K562 (cell line): ENCODE measurements around the gene SLC4A2. TPM values are rescaled to one million over a fixed set of nuclear protein-coding genes. Genes with fewer than 3 reads are reported as not detected.

Source experiments
- CREM ChIP-seq: IDR thresholded peaks from 2 replicates; pipeline ENCODE4 v1.6.1; 2014; ENCODE audit warnings: antibody characterized with exemption, low read depth
- EP300 ChIP-seq: IDR thresholded peaks from 2 replicates; pipeline ENCODE4 v1.6.1; 2012; ENCODE audit warnings: low read length, improper control_type of control experiment
- ETV6 ChIP-seq, 3 experiments: fragments of 150-350 bp in 1 of 3; sonication (generic) in 1 of 3; formaldehyde crosslinking in 1 of 3; IDR thresholded peaks; 2 replicates each; pipeline versions ENCODE4 v1.6.1 to v1.8.0; 2014 to 2022; ENCODE audit warnings: borderline replicate concordance in 2 of 3, low read depth in 2 of 3, antibody characterized with exemption in 1 of 3, low read length in 1 of 3, mild to moderate bottlenecking in 1 of 3, missing genetic modification reagents in 1 of 3
- HDAC2 ChIP-seq: fragments of 450-650 bp; IDR thresholded peaks from 2 replicates; pipeline ENCODE4 v1.6.1; 2016; ENCODE audit warnings: mild to moderate bottlenecking
- POLR2AphosphoS2 ChIP-seq: IDR thresholded peaks from 2 replicates; pipeline ENCODE4 v1.6.1; 2012; ENCODE audit warnings: low read length, improper control_type of control experiment
- PTTG1 ChIP-seq: fragments of 450-650 bp; IDR thresholded peaks from 2 replicates; pipeline ENCODE4 v1.6.1; 2016; ENCODE audit warnings: low read depth, mild to moderate bottlenecking, missing genetic modification characterization, missing compliant biosample characterization
- RERE ChIP-seq: sonication (generic); formaldehyde crosslinking; IDR thresholded peaks from 2 replicates; pipeline ENCODE4 v1.8.0; 2023; ENCODE audit warnings: missing genetic modification reagents, mild to moderate bottlenecking, borderline replicate concordance
- SIX5 ChIP-seq, 2 experiments: IDR thresholded peaks; 2 replicates each; pipeline ENCODE4 v1.6.1; 2011; ENCODE audit warnings: low read length in 2 of 2, borderline replicate concordance in 1 of 2, low read depth in 1 of 2, mild to moderate bottlenecking in 1 of 2, moderate library complexity in 1 of 2; ENCODE audit not compliant: insufficient read depth in 1 of 2
- SP1 ChIP-seq: sonication (generic); formaldehyde crosslinking; IDR thresholded peaks from 2 replicates; pipeline ENCODE4 v1.8.1; 2022; ENCODE audit warnings: mild to moderate bottlenecking, missing genetic modification reagents
- TAF7 ChIP-seq: fragments of 450-650 bp; IDR thresholded peaks from 2 replicates; pipeline ENCODE4 v1.6.1; 2016; ENCODE audit warnings: missing genetic modification characterization, missing compliant biosample characterization
- ZNF232 ChIP-seq: sonication (generic); formaldehyde crosslinking; IDR thresholded peaks from 2 replicates; pipeline ENCODE4 v1.8.0; 2022; ENCODE audit warnings: mild to moderate bottlenecking, missing genetic modification reagents
- ZSCAN32 ChIP-seq: fragments of 450-650 bp; formaldehyde crosslinking; IDR thresholded peaks from 2 replicates; pipeline ENCODE4 v1.4.0; 2020; ENCODE audit warnings: mild to moderate bottlenecking, moderate library complexity
- ZZZ3 ChIP-seq: fragments of 450-650 bp; IDR thresholded peaks from 2 replicates; pipeline ENCODE4 v1.6.1; 2016; ENCODE audit warnings: antibody characterized with exemption, mild to moderate bottlenecking, moderate library complexity
- polyA plus RNA-seq, 8 experiments: library from polyadenylated mRNA; depleted of rRNA in 4 of 8; stranded (reverse) in 5 of 8; unstranded in 3 of 8; fragments of >200 nt; fragmentation: Nextera tagmentation in 2 of 8; fragmentation: Illumina TruSeq in 1 of 8; extraction: Ambion mirVana in 2 of 8; extraction: Trizol in 1 of 8; gene quantifications; 2 replicates each; pipeline versions ENCODE4 v1.2.1 to v1.2.3, GENCODE V29; 2011 to 2014; ENCODE audit warnings: inconsistent platforms in 1 of 8, missing spikeins in 1 of 8
- total RNA-seq, 7 experiments: library from RNA; depleted of rRNA in 6 of 7; stranded (reverse); fragments of >200 nt in 6 of 7; fragmentation: Illumina TruSeq in 2 of 7; extraction: Trizol in 2 of 7; gene quantifications; 2 replicates each; pipeline versions ENCODE4 v1.2.1 to v1.2.3, GENCODE V29; 2011 to 2021; ENCODE audit warnings: low replicate concordance in 1 of 7
- TF ChIP-seq, protein P1 (sequence below): fragments of 250-450 bp; sonication (Bioruptor Pico); IDR thresholded peaks from 2 replicates; pipeline ENCODE4 v1.9.0; 2021; ENCODE audit warnings: mild to moderate bottlenecking, inconsistent platforms
- TF ChIP-seq, protein P2 (sequence below): fragments of 450-650 bp; formaldehyde crosslinking; IDR thresholded peaks from 2 replicates; pipeline ENCODE4 v1.4.0; 2020; ENCODE audit warnings: mild to moderate bottlenecking, moderate library complexity

SLC4A2 gene
- total and polyA plus RNA-seq, 9 of the 15 experiments (the other 6 are each of a cell fraction or from before 2014, with no cell fraction given): 11.4 to 375 (median 130) TPM

DNA sequence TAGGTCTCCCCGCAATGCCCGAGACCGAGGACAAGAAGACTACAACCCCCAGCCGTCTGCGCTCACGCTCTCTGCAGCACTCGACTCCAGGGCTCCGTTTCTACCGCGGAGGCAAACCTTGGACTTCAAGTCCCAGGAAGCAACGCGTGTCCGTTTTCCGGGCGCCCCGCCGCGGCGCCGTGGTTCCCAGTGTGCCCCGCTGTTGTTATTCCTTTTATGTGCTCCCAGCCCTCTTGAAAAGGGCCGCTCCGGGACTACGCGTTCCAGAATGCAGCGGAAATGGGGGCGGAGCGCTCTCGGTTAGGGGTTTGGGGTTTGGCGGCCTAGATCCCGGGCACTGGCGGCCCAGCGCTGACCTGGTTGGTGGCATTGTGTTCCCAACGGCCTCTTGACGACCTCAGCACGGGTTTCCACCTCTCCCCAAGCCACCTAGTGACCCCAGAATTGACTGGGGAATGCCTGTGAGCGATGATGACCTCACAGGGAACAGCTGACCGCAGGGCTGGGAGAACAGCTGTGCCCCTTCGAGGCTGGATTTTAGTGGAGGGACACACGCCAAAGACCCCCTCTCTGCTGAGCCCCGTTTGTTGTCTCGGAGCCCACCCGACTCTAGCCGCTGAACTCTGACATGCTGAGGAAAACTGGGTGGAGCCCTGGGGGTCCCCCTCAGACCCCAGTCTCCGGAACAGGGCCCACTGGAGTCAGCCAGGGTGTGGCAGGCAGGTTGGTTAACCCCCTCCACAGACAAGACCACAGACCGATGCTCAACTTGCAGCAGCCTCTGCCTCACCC is 1.2 kb upstream of the SLC4A2 start (continued):
- TF ChIP-seq ETV6 (IDR thresholded peaks at IDR 0.05; ENCODE audit: borderline replicate concordance in 1 of 2, low read depth in 2 of 2, low read length in 1 of 2): no peak
- TF ChIP-seq ETV6 (CRISPR knock-in tag; IDR thresholded peaks at IDR 0.05; ENCODE audit: borderline replicate concordance): no peak
- TF ChIP-seq TAF7 (tag): peak; percentile 51; the same call in 1 of the 2 replicates
- no peak for TF ChIP-seq PTTG1
- TF ChIP-seq SIX5 (IDR thresholded peaks at IDR 0.05; ENCODE audit: borderline replicate concordance in 1 of 2, insufficient read depth in 1 of 2, low read depth in 1 of 2, low read length in 2 of 2): peak; percentile 97 to 99
- TF ChIP-seq POLR2AphosphoS2: no peak
- TF ChIP-seq EP300: peak; percentile 19; the same call in 1 of the 2 replicates
- peak; percentile 95 for TF ChIP-seq CREM
- TF ChIP-seq ZNF232 (CRISPR knock-in tag): no peak
- TF ChIP-seq ZZZ3: no peak
- TF ChIP-seq ZSCAN32: no peak
- no peak for TF ChIP-seq RERE (CRISPR knock-in tag)
- TF ChIP-seq SP1: peak; percentile 95
- TF ChIP-seq HDAC2: peak; percentile 82
- TF ChIP-seq, protein P1, sequence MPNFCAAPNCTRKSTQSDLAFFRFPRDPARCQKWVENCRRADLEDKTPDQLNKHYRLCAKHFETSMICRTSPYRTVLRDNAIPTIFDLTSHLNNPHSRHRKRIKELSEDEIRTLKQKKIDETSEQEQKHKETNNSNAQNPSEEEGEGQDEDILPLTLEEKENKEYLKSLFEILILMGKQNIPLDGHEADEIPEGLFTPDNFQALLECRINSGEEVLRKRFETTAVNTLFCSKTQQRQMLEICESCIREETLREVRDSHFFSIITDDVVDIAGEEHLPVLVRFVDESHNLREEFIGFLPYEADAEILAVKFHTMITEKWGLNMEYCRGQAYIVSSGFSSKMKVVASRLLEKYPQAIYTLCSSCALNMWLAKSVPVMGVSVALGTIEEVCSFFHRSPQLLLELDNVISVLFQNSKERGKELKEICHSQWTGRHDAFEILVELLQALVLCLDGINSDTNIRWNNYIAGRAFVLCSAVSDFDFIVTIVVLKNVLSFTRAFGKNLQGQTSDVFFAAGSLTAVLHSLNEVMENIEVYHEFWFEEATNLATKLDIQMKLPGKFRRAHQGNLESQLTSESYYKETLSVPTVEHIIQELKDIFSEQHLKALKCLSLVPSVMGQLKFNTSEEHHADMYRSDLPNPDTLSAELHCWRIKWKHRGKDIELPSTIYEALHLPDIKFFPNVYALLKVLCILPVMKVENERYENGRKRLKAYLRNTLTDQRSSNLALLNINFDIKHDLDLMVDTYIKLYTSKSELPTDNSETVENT (CRISPR knock-in tag): peak; percentile 75; the same call in 1 of the 2 replicates
- TF ChIP-seq, protein P2, sequence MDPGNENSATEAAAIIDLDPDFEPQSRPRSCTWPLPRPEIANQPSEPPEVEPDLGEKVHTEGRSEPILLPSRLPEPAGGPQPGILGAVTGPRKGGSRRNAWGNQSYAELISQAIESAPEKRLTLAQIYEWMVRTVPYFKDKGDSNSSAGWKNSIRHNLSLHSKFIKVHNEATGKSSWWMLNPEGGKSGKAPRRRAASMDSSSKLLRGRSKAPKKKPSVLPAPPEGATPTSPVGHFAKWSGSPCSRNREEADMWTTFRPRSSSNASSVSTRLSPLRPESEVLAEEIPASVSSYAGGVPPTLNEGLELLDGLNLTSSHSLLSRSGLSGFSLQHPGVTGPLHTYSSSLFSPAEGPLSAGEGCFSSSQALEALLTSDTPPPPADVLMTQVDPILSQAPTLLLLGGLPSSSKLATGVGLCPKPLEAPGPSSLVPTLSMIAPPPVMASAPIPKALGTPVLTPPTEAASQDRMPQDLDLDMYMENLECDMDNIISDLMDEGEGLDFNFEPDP: no peak
